Hepatocyte (in vitro differentiated cells): ENCODE results near the gene SH3YL1. TPM values are rescaled to one million over a fixed set of nuclear protein-coding genes. Genes with fewer than 3 reads are reported as not detected.

ENCODE experiments used
- DNase-seq: peaks from one replicate; pipeline ENCODE4 v3.0.0-alpha.2; 2016; ENCODE audit warnings: low spot score
- H2AFZ ChIP-seq: fragments of 200-600 bp; sonication (generic); 2 replicates; pipeline ENCODE4 v1.6.0; 2016; ENCODE audit warnings: antibody characterized with exemption, mild to moderate bottlenecking
- H3K27ac ChIP-seq: fragments of 200-600 bp; sonication (generic); 2 replicates; pipeline ENCODE4 v1.5.1; 2016; ENCODE audit warnings: mild to moderate bottlenecking
- H3K27me3 ChIP-seq: fragments of 200-600 bp; sonication (generic); 2 replicates; pipeline ENCODE4 v1.6.1; 2016
- H3K36me3 ChIP-seq: fragments of 200-600 bp; sonication (generic); replicated peaks from 2 replicates; pipeline ENCODE4 v1.5.1; 2016; ENCODE audit warnings: low read depth; ENCODE audit not compliant: insufficient read depth
- H3K4me1 ChIP-seq: fragments of 200-600 bp; sonication (generic); 2 replicates; pipeline ENCODE4 v1.5.1; 2016; ENCODE audit warnings: mild to moderate bottlenecking, moderate library complexity; ENCODE audit not compliant: insufficient read depth
- H3K4me2 ChIP-seq: fragments of 200-600 bp; sonication (generic); 2 replicates; pipeline ENCODE4 v1.6.0; 2016
- H3K4me3 ChIP-seq: fragments of 200-600 bp; sonication (generic); 2 replicates; pipeline ENCODE4 v1.5.1; 2016; ENCODE audit warnings: mild to moderate bottlenecking
- H3K79me2 ChIP-seq: fragments of 200-600 bp; sonication (generic); 2 replicates; pipeline ENCODE4 v1.6.0; 2017; ENCODE audit warnings: mild to moderate bottlenecking
- H3K9me2 ChIP-seq: fragments of 200-600 bp; sonication (generic); replicated peaks from 2 replicates; pipeline ENCODE4 v1.6.0; 2017; ENCODE audit warnings: mild to moderate bottlenecking; ENCODE audit not compliant: insufficient read depth
- H3K9me3 ChIP-seq: fragments of 200-600 bp; sonication (generic); 2 replicates; pipeline ENCODE4 v1.5.1; 2016; ENCODE audit warnings: low read depth, mild to moderate bottlenecking
- H4K20me1 ChIP-seq: fragments of 200-600 bp; sonication (generic); 2 replicates; pipeline ENCODE4 v1.6.0; 2016; ENCODE audit warnings: mild to moderate bottlenecking; ENCODE audit not compliant: insufficient read depth, poor library complexity, severe bottlenecking
- CTCF ChIP-seq: fragments of 200-600 bp; sonication (generic); IDR thresholded peaks from 2 replicates; pipeline ENCODE4 v1.5.1; 2016; ENCODE audit warnings: antibody characterized with exemption, mild to moderate bottlenecking; ENCODE audit not compliant: poor library complexity
- EZH2 ChIP-seq: fragments of 200-600 bp; sonication (generic); IDR thresholded peaks from 2 replicates; pipeline ENCODE4 v1.6.1; 2016; ENCODE audit warnings: antibody characterized with exemption, mild to moderate bottlenecking, borderline replicate concordance
- EZH2phosphoT487 ChIP-seq: fragments of 200-600 bp; sonication (generic); IDR thresholded peaks from one replicate; pipeline ENCODE4 v1.6.1; 2018; ENCODE audit warnings: antibody characterized with exemption, mild to moderate bottlenecking, low read depth, moderate library complexity; ENCODE audit not compliant: unreplicated experiment, severe bottlenecking
- WGBS: methylation state at CpG from one replicate; pipeline ENCODE4 v1.1.6; 2016; ENCODE audit warnings: low lambda C conversion rate; ENCODE audit errors: missing lambda C conversion rate; 5-methylcytosine and 5-hydroxymethylcytosine counted together
- polyA plus RNA-seq: library from polyadenylated mRNA; unstranded; fragments of >200 nt; fragmentation: Nextera tagmentation; extraction: Ambion mirVana; gene quantifications from 2 replicates; pipeline ENCODE4 v1.2.1, GENCODE V29; 2016
- total RNA-seq: library from RNA; depleted of rRNA; stranded (reverse); fragments of >200 nt; gene quantifications from 2 replicates; pipeline ENCODE4 v1.2.3, GENCODE V29; 2014

Gene SH3YL1
- total and polyA plus RNA-seq, 2 experiments from 2014 or later: 36.3 to 99.8 TPM

GRCh38 chr2:209470-209869 lies 54.4 kb downstream of the SH3YL1 start:
- Histone ChIP-seq H3K9me3 (no peaks in the 10 kb centered on the region), H3K4me1 (no peaks in the 10 kb centered on the region), H3K36me3 (no peaks in the 10 kb centered on the region), H3K79me2 (no peaks in the 10 kb centered on the region), H3K27me3 (peaks cover 3% of the 10 kb centered on the region), H3K4me2 (no peak overlapping the region), H4K20me1 (no peaks in the 10 kb centered on the region), H3K27ac (no peak overlapping the region), H3K4me3 (no peak overlapping the region), H3K9me2 (no peaks in the 10 kb centered on the region), H2AFZ (no peak overlapping the region)
- DNase-seq: no peak
- 76% methylated on average over 2 of the region's 2 CpGs for WGBS
- TF ChIP-seq EZH2 (no peak), CTCF (no peak), EZH2phosphoT487 (no peak)

- Histone ChIP-seq H3K27ac (no peak overlapping the region), H3K4me3 (no peak overlapping the region), H3K9me3 (no peaks in the 10 kb centered on the region), H4K20me1 (no peaks in the 10 kb centered on the region), H3K4me1 (no peaks in the 10 kb centered on the region), H3K4me2 (no peak overlapping the region), H3K79me2 (no peaks in the 10 kb centered on the region), H3K27me3 (peaks cover 3% of the 10 kb centered on the region), H3K9me2 (no peaks in the 10 kb centered on the region), H2AFZ (no peak overlapping the region), H3K36me3 (no peaks in the 10 kb centered on the region)
- TF ChIP-seq EZH2phosphoT487 (no peak), EZH2 (no peak), CTCF (no peak)
- no peak for DNase-seq
- 84% methylated on average over 1 of the region's 1 CpG for WGBS
These were observed 55.5 kb downstream of the SH3YL1 start for GRCh38 chr2:208335-208734.

GRCh38 chr2:203984-204383 lies 59.8 kb downstream of the SH3YL1 start:
- Histone ChIP-seq H3K4me1 (no peaks in the 10 kb centered on the region), H3K4me2 (no peak overlapping the region), H3K79me2 (no peaks in the 10 kb centered on the region), H3K9me3 (no peaks in the 10 kb centered on the region), H3K4me3 (no peak overlapping the region), H3K36me3 (no peaks in the 10 kb centered on the region), H2AFZ (no peak overlapping the region), H4K20me1 (no peaks in the 10 kb centered on the region), H3K27me3 (peaks cover 3% of the 10 kb centered on the region), H3K27ac (no peak overlapping the region), H3K9me2 (no peaks in the 10 kb centered on the region)
- TF ChIP-seq EZH2 (no peak), EZH2phosphoT487 (no peak), CTCF (no peak)
- 78% methylated on average over 2 of the region's 2 CpGs for WGBS
- DNase-seq: no peak

GRCh38 chr2:203401-203800 lies 60.4 kb downstream of the SH3YL1 start:
- H3K9me2 ChIP-seq: no peaks in the 10 kb centered on the region
- H3K79me2 ChIP-seq: no peaks in the 10 kb centered on the region
- TF ChIP-seq CTCF (no peak), EZH2 (no peak), EZH2phosphoT487 (no peak)
- H3K36me3 ChIP-seq: no peaks in the 10 kb centered on the region
- no peak overlapping the region for H3K4me2 ChIP-seq
- DNase-seq: no peak
- no peak overlapping the region for H2AFZ ChIP-seq
- no peak overlapping the region for H3K27ac ChIP-seq
- H3K4me1 ChIP-seq: no peaks in the 10 kb centered on the region
- H3K4me3 ChIP-seq: no peak overlapping the region
- no peaks in the 10 kb centered on the region for H3K9me3 ChIP-seq
- no peaks in the 10 kb centered on the region for H3K27me3 ChIP-seq
- H4K20me1 ChIP-seq: no peaks in the 10 kb centered on the region
- 91% methylated on average over 8 of the region's 8 CpGs for WGBS
